GM19328 (cell line): ENCODE measurements around the gene KIF6.
"Not testable (repeated sequence)": the region's sequence is repeated elsewhere in the genome, so short reads cannot be mapped to it uniquely, and the experiment has no call there.

ENCODE experiments used
- ATAC-seq: cut with Tn5 transposase; IDR thresholded peaks from one replicate; pipeline ENCODE4 v1.9.1; 2021; ENCODE audit warnings: mild to moderate bottlenecking, moderate library complexity; ENCODE audit not compliant: unreplicated experiment

KIF6 gene

DNA sequence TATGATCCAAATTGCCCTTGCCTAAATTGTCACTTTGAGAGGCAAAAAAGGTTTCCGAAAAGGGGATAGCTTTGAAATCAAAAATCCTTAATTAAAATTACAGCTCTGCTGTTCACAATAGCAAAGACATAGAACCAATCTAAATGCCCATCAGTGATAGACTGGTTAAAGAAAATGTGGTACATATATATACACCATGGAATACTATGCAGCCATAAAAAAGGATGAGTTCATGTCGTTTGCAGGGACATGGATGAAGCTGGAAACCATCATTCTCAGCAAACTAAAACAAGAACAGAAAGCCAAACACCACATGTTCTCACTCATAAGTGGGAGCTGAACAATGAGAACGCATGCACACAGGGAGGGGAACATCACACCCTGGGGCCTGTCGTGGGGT lies 1.9 kb downstream of the KIF6 start:
- ATAC-seq: not testable (repeated sequence)

GRCh38 chr6:39714802-39715201 lies 10.4 kb downstream of the KIF6 start:
- ATAC-seq: no peak

GRCh38 chr6:39707962-39708683 lies 17.1 kb downstream of the KIF6 start:
- no peak for ATAC-seq

DNA sequence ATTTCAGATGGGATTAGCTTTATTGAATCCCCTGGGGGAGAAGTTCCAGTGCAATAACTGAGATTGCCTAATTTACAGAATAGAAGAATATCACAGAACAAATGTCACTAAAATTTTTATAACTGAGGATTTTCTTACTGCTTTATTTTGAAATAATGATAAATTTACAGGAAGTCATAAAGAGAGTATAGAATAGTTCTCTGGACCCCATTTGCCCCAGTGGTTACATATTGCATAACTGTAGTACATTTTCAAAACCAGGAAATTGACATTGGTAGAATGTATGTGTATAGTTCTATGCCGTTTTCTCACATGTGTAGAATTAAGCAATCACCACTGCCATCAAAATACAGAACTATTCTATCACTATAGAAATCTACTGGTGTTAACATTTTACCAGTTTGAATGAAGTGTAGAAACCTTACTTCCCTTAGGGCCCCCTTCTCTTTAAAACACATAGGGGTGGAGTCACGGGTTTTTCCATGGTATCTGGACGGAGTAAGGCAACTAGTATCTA lies 18.3 kb downstream of the KIF6 start:
- ATAC-seq: no peak

DNA sequence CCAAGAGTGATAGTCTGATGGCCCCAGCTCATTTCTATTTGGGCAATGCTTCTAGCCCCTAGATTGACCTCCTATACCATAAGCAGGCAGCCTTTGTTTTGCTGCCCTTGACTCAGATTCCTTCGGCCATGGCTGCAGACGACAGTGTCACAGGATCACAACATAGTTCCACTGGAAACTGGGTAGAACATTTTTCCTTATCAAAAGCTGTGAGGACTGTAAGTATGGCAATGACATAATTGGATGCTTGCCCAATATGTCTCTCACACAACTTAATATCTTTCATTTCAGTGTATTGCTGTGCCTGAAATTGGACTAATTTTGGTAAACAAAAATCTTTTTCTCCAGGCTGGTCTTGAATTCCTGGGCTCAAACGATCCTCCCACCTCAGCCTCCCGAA lies 22.9 kb downstream of the KIF6 start:
- ATAC-seq: no peak

- ATAC-seq: no peak
Observed at GRCh38 chr6:39700362-39700761, 24.8 kb downstream of the KIF6 start.

- ATAC-seq: no peak
Observed at GRCh38 chr6:39698789-39699188, 26.4 kb downstream of the KIF6 start.

- ATAC-seq: no peak
Observed at GRCh38 chr6:39696986-39697788, 28.0 kb downstream of the KIF6 start.

- ATAC-seq: no peak
Observed at GRCh38 chr6:39695447-39695846, 29.8 kb downstream of the KIF6 start.

DNA sequence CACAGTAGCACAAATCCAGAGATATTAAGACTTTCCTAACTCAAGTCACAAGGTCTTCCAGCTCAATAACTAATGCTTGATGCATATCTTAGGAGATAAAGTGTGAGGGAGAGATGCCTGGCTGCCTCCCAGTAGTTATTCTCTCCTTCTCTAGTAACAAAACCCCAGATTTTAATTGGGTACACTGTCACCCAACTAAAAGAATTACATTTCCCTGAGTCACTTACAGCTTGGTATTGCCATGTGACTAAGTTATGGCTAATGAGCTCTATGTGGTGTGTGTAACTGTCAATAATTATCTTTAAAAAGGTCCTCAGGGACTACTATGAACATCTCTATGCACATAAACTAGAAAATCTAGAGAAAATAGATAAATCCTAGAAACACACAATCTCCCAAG lies 32.0 kb downstream of the KIF6 start:
- ATAC-seq: no peak

DNA sequence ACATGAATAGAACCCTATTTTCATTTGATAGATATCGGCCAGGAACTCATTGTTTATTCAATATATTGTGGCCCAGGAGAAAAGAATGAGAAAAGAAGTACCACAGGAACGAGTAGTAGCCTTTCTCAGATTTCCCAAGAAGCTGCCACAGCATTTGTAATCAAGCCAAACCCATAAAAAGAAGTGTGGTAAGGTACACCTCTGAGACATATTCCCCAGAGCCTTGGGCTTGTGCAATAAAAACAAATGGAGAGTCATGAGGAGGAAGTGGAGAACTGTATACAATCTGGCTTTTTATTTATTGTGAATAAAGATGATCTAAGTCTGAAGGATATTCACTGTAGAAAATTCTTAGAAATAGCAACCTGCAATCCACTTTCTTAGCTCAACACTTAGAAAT lies 36.7 kb downstream of the KIF6 start:
- ATAC-seq: no peak

DNA sequence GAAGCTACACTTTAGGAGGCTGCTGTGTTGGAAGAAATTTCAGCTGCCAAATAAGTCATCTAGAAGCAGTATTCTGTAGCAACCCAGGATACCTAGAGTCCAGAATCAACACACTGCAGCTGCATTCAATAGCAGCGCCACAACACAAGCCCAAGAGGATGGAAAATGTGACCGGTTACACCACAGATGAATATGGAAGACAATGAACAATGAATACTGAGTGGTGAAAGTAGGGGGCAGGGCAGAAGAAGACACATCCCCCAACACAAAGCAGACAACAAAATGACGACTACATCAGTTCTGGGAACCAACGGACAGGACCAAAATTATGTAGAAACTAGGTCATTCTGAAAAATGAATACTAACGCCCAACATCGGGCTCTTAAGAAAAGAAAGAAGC lies 38.2 kb downstream of the KIF6 start:
- ATAC-seq: no peak

- no peak for ATAC-seq
Observed at GRCh38 chr6:39685938-39686337, 39.3 kb downstream of the KIF6 start.

DNA sequence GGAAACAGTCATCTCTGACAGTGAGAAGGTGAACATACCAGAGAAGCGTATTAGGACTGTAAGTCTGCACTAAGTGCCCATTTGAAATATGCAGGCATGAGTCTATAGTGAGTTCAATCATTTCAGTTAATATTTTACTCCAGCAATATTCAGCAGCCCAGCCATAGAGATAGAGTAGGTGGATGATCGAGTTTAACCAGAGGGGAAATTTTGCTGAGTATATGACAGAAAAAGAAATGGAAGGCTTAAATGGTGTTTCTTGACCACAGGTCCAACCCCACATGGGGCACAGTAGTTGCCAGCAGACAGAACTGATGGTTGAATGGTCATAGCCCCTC lies 39.8 kb downstream of the KIF6 start:
- ATAC-seq: no peak

DNA sequence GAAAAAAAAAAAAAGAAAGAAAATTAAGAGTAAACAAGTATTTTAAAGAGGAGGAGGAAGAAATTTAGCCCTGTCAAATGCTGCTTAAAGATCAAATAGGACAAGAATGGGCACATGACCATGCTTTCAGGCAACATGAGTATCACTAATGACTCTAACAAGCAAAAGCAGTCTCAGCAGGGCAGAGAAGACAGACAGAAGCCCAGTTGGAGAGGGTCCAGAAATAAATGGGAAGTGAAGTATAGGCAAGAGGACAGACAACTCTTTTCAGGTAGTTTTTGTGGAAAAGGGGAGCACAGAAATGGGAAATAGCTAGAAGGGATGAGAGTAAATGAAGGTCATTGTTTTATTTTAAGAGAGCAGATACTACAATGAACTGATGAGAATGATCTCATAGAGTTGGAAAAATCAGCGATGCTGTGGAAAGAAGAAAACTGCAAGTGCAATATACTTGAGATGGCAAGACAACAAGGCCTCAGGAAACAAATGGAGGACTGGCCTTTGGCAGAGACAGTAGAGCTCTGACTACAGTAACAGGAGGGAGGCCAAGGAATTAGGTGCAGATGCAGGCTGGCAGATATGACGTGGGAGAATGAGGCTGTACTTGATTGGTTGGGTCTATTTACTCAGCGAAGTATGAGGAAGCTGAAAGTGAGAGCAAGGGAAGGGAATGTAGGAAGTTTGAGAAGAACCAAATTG lies 40.3 kb downstream of the KIF6 start:
- no peak for ATAC-seq

DNA sequence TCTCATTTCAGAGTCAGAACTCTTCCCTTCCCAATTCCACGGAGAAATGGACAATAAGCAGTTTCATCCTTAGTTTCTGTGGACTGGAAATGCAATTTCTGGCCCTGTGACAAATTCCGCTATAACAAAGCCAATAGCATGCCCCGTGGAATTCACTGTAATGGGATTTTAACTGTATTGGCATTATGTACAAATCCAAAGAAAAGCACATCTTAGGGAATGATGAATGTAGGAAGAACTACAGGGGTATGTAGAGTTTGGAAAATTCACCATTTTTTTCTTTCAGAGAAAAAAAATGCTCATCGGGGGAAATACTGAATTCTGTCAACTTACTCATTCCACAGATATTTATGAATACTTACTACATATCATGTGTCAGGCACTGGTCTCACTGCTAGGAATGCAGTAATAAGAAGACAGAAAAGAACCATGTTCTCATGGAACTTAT lies 43.5 kb downstream of the KIF6 start:
- ATAC-seq: no peak

- ATAC-seq: no peak
Observed at GRCh38 chr6:39678914-39679313, 46.3 kb downstream of the KIF6 start.

- not testable (repeated sequence) for ATAC-seq
Observed at GRCh38 chr6:39677318-39677717, 47.9 kb downstream of the KIF6 start.

DNA sequence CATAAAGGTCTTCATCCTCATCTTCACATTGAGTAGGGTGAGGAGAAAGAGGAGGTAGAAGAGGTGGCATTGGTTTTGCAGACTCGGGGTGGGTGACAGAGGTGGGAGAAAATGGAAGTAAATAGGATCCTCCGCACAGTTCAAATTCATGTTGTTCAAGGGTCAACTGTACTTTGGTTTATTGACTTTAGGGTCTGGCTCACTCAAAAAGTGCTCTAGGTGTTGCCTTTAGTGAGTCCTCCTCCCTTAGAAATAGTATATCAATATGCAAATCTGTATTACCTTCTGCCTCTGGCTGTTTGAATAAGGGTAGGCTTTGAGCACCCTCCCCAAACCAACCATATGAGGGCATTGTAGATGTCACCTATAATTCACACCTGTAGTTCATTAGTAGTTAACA lies 54.7 kb downstream of the KIF6 start:
- no peak for ATAC-seq

DNA sequence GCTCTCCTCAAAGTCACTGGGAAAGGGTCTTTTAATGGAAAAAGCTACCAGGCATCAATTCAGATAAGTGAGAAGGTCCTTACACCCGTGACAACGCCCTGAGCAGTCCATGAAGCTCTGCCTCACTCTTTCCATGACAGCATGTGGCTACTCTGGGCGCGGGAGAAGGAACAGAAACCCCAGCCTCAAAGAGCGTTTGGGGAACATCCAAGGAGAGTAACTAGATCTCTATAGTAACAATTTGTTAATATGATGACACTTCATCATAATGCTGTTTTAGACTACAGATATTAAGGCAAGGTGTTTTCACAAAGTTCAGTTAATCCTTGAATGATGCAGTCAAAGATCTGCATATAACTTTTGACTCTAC lies 55.2 kb downstream of the KIF6 start:
- no peak for ATAC-seq

- no peak for ATAC-seq
Observed at GRCh38 chr6:39669207-39669972, 55.8 kb downstream of the KIF6 start.
